K562 (cell line): ENCODE measurements around the gene AGPAT4.

Experiments
- FOXJ3 ChIP-seq: sonication (generic); formaldehyde crosslinking; IDR thresholded peaks from 2 replicates; pipeline ENCODE4 v1.4.0; 2020; ENCODE audit warnings: mild to moderate bottlenecking, missing genetic modification reagents
- IRF2 ChIP-seq: sonication (generic); formaldehyde crosslinking; IDR thresholded peaks from 2 replicates; pipeline ENCODE4 v1.8.1; 2022; ENCODE audit warnings: mild to moderate bottlenecking, missing genetic modification reagents
- MBD2 ChIP-seq: sonication (generic); IDR thresholded peaks from 2 replicates; pipeline ENCODE4 v1.6.1; 2016; ENCODE audit warnings: low read depth, borderline replicate concordance
- MTA2 ChIP-seq: fragments of 450-650 bp; IDR thresholded peaks from 2 replicates; pipeline ENCODE4 v1.6.1; 2016; ENCODE audit warnings: low read depth
- POLR2AphosphoS2 ChIP-seq: IDR thresholded peaks from 2 replicates; pipeline ENCODE4 v1.6.1; 2012; ENCODE audit warnings: low read length, improper control_type of control experiment
- SIRT6 ChIP-seq: IDR thresholded peaks from one replicate; pipeline ENCODE4 v1.6.1; 2012; ENCODE audit warnings: low read depth, mild to moderate bottlenecking, control low read depth, inconsistent platforms, low read length, moderate library complexity
- SP2 ChIP-seq: IDR thresholded peaks from 2 replicates; pipeline ENCODE4 v1.6.1; 2011; ENCODE audit warnings: mild to moderate bottlenecking, low read depth, low read length, moderate library complexity; ENCODE audit not compliant: poor library complexity, severe bottlenecking; ENCODE audit errors: extremely low read depth
- SRF ChIP-seq, 2 experiments: fragments of 250-450, 450-650 bp in 1 of 2; sonication (Bioruptor Pico) in 1 of 2; sonication (generic) in 1 of 2; formaldehyde crosslinking; IDR thresholded peaks; 2 replicates each; pipeline versions ENCODE4 v1.5.0 to v1.5.1; 2020 to 2022; ENCODE audit warnings: mild to moderate bottlenecking in 1 of 2, missing genetic modification reagents in 1 of 2
- TF ChIP-seq, protein P1 (sequence below): fragments of 200-800 bp; sonication (Bioruptor generic); IDR thresholded peaks from 2 replicates; pipeline ENCODE4 v1.6.1; 2017; ENCODE audit warnings: missing genetic modification characterization, missing compliant biosample characterization
- TF ChIP-seq, protein P2 (sequence below), 2 experiments: fragments of 450-650 bp in 1 of 2; sonication (generic) in 1 of 2; formaldehyde crosslinking in 1 of 2; IDR thresholded peaks; 2 replicates each; pipeline versions ENCODE4 v1.7.1 to v1.9.0; 2016 to 2022; ENCODE audit warnings: inconsistent platforms in 1 of 2, mild to moderate bottlenecking in 1 of 2, missing genetic modification reagents in 1 of 2

DNA sequence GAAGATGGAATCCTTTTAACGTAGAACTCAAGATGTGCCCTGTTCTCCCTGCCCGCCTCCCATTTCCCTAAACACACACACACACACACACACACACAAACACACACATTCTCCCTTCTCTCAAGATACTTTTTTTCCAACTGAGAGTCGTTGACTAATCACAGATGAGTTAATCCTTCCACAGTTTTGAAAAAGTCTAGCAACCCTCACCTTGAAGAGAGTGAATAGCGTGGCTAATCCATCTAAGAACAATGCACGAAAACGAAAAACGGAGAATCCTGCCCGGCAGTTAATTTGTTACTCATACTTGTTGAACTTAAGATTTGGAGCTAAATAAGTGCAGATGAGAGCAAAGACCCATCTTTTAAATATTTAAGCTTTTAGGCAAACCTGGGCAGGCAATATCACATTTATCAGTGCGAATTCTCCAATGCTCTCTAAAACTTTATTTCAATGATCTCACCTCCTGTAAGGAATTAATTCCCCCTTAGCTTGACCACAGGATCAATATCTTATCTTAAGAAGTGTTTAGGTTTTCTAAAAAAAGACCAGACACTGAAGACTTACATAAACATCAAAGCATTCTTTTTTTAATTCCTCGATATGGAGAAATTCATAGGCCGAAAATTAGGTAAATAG is 1.1 kb downstream of the AGPAT4 start:
- TF ChIP-seq, protein P1, sequence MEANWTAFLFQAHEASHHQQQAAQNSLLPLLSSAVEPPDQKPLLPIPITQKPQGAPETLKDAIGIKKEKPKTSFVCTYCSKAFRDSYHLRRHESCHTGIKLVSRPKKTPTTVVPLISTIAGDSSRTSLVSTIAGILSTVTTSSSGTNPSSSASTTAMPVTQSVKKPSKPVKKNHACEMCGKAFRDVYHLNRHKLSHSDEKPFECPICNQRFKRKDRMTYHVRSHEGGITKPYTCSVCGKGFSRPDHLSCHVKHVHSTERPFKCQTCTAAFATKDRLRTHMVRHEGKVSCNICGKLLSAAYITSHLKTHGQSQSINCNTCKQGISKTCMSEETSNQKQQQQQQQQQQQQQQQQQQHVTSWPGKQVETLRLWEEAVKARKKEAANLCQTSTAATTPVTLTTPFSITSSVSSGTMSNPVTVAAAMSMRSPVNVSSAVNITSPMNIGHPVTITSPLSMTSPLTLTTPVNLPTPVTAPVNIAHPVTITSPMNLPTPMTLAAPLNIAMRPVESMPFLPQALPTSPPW (CRISPR knock-in tag), result no peak
- TF ChIP-seq FOXJ3 (CRISPR knock-in tag) (no peak), SRF (CRISPR knock-in tag; IDR thresholded peaks at IDR 0.05) (no peak), SP2 (no peak), SIRT6 (no peak), POLR2AphosphoS2 (no peak), MTA2 (no peak), MBD2 (no peak), IRF2 (CRISPR knock-in tag) (no peak)
- TF ChIP-seq, protein P2, sequence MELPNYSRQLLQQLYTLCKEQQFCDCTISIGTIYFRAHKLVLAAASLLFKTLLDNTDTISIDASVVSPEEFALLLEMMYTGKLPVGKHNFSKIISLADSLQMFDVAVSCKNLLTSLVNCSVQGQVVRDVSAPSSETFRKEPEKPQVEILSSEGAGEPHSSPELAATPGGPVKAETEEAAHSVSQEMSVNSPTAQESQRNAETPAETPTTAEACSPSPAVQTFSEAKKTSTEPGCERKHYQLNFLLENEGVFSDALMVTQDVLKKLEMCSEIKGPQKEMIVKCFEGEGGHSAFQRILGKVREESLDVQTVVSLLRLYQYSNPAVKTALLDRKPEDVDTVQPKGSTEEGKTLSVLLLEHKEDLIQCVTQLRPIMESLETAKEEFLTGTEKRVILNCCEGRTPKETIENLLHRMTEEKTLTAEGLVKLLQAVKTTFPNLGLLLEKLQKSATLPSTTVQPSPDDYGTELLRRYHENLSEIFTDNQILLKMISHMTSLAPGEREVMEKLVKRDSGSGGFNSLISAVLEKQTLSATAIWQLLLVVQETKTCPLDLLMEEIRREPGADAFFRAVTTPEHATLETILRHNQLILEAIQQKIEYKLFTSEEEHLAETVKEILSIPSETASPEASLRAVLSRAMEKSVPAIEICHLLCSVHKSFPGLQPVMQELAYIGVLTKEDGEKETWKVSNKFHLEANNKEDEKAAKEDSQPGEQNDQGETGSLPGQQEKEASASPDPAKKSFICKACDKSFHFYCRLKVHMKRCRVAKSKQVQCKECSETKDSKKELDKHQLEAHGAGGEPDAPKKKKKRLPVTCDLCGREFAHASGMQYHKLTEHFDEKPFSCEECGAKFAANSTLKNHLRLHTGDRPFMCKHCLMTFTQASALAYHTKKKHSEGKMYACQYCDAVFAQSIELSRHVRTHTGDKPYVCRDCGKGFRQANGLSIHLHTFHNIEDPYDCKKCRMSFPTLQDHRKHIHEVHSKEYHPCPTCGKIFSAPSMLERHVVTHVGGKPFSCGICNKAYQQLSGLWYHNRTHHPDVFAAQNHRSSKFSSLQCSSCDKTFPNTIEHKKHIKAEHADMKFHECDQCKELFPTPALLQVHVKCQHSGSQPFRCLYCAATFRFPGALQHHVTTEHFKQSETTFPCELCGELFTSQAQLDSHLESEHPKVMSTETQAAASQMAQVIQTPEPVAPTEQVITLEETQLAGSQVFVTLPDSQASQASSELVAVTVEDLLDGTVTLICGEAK (IDR thresholded peaks at IDR 0.05), result no peak; the same call in 1 of the 2 replicates
- TF ChIP-seq, protein P2 (CRISPR knock-in tag; IDR thresholded peaks at IDR 0.05), result no peak
